ENCODE measurements around the gene GULP1.
"Not testable (repeated sequence)": the region's sequence is repeated elsewhere in the genome, so short reads cannot be mapped to it uniquely, and the experiment has no call there.

DNA sequence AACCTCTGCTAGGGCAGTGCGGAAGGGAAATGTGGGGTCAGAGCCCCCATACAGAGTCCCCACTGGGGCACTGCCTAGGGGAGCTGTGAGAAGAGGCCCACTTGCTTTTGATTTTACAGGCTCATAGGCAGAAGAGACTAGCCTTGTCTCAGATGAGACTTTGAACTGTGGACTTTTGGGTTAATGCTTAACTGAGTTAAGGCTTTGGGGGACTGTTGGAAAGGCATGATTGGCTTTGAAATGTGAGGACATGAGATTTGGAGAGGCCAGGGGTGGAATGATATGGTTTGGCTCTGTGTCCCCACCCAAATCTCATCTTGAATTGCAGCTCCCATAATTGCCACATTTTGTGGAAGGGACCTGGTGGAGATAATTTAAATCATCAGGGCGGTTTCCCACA, 267.8 kb downstream of the GULP1 start:
- TF ChIP-seq, protein P1, sequence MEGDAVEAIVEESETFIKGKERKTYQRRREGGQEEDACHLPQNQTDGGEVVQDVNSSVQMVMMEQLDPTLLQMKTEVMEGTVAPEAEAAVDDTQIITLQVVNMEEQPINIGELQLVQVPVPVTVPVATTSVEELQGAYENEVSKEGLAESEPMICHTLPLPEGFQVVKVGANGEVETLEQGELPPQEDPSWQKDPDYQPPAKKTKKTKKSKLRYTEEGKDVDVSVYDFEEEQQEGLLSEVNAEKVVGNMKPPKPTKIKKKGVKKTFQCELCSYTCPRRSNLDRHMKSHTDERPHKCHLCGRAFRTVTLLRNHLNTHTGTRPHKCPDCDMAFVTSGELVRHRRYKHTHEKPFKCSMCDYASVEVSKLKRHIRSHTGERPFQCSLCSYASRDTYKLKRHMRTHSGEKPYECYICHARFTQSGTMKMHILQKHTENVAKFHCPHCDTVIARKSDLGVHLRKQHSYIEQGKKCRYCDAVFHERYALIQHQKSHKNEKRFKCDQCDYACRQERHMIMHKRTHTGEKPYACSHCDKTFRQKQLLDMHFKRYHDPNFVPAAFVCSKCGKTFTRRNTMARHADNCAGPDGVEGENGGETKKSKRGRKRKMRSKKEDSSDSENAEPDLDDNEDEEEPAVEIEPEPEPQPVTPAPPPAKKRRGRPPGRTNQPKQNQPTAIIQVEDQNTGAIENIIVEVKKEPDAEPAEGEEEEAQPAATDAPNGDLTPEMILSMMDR (IDR thresholded peaks at IDR 0.05; ENCODE audit: insufficient read depth, low read depth, low read length) = not testable (repeated sequence)
- not testable (repeated sequence) for TF ChIP-seq EZH2 (IDR thresholded peaks at IDR 0.05; ENCODE audit: insufficient read depth, low read length)

Data from astrocyte (in vitro differentiated cells and primary cell).